ENCODE measurements around the gene SARDH.

The SARDH gene

DNA sequence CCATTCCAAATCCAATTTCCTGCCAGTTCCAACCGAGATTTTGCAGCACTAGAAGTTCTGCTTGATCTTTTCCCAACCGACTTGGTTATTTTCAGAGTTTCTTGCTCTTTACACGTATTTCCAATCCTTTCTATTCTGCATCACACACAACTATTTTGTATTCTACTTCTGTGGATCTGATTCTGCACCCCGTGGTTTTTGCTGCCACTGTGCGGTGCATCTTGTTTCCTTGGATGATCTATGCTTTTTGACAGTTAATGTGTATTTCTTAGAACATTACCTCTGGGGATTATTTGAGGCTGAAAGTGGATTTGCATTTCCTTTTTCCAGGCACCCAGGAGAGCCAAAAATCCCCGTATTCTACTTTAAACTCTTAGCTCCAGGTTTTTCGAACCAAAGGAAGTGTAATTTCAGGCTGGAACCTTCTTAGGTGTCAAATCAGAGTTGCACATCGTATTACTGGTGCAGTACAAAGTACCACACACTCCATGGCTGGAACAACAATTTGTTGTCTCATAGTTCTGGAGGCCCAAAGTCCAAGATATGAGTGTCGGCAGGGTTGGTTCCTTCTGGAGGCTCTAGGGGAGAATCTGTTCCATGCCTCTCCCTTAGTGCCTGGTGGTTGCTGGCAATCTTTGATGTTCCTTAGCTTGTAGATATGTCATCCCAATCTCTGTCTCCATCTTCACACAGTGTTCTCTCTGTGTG is 14.7 kb upstream of the SARDH start:
- H3K27ac ChIP-seq (ENCODE audit: extremely low read depth, low read depth, low read length), result no peak overlapping the region
- no peak overlapping the region for H3K4me3 ChIP-seq (ENCODE audit: low read depth, low read length)
- ChIA-PET CTCF (interaction anchor here (5.2 kb wide), 1 partner anchor 10 kb away, joined by 46 read pairs; no protein-coding TSS in a partner anchor), POLR2A (no interaction called here)
- H3K36me3 ChIP-seq (ENCODE audit: control insufficient read depth in 2 of 2, insufficient read depth in 1 of 2, low read length in 2 of 2), result no peaks in the 10 kb centered on the region
- H3K4me1 ChIP-seq (ENCODE audit: control insufficient read depth, insufficient read depth, low read length), result no peaks in the 10 kb centered on the region
- TF ChIP-seq, protein P1, sequence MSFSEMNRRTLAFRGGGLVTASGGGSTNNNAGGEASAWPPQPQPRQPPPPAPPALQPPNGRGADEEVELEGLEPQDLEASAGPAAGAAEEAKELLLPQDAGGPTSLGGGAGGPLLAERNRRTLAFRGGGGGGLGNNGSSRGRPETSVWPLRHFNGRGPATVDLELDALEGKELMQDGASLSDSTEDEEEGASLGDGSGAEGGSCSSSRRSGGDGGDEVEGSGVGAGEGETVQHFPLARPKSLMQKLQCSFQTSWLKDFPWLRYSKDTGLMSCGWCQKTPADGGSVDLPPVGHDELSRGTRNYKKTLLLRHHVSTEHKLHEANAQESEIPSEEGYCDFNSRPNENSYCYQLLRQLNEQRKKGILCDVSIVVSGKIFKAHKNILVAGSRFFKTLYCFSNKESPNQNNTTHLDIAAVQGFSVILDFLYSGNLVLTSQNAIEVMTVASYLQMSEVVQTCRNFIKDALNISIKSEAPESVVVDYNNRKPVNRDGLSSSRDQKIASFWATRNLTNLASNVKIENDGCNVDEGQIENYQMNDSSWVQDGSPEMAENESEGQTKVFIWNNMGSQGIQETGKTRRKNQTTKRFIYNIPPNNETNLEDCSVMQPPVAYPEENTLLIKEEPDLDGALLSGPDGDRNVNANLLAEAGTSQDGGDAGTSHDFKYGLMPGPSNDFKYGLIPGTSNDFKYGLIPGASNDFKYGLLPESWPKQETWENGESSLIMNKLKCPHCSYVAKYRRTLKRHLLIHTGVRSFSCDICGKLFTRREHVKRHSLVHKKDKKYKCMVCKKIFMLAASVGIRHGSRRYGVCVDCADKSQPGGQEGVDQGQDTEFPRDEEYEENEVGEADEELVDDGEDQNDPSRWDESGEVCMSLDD (tag by site-specific recombination; IDR thresholded peaks at IDR 0.05), result no peak
- TF ChIP-seq ZNF514 (tag by site-specific recombination; IDR thresholded peaks at IDR 0.05) (no peak), PRDM1 (tag by site-specific recombination; IDR thresholded peaks at IDR 0.05) (no peak), ZNF792 (tag by site-specific recombination; IDR thresholded peaks at IDR 0.05) (no peak), SCRT1 (tag by site-specific recombination; IDR thresholded peaks at IDR 0.05; ENCODE audit: borderline replicate concordance) (no peak), ZNF324 (tag by site-specific recombination; IDR thresholded peaks at IDR 0.05) (no peak), FEZF1 (tag by site-specific recombination; IDR thresholded peaks at IDR 0.05) (no peak), TRIM28 (IDR thresholded peaks at IDR 0.05; ENCODE audit: borderline replicate concordance, low read length) (no peak), ZNF140 (tag by site-specific recombination; IDR thresholded peaks at IDR 0.05) (no peak), KLF1 (tag by site-specific recombination; IDR thresholded peaks at IDR 0.05) (no peak), ZNF174 (tag by site-specific recombination; IDR thresholded peaks at IDR 0.05) (no peak), MEIS1 (CRISPR knock-in tag; IDR thresholded peaks at IDR 0.05; ENCODE audit: borderline replicate concordance) (no peak), RBAK (tag by site-specific recombination; IDR thresholded peaks at IDR 0.05) (no peak)
- TF ChIP-seq, protein P2, sequence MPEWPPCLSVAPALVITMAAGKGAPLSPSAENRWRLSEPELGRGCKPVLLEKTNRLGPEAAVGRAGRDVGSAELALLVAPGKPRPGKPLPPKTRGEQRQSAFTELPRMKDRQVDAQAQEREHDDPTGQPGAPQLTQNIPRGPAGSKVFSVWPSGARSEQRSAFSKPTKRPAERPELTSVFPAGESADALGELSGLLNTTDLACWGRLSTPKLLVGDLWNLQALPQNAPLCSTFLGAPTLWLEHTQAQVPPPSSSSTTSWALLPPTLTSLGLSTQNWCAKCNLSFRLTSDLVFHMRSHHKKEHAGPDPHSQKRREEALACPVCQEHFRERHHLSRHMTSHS (tag by site-specific recombination; IDR thresholded peaks at IDR 0.05), result no peak
- TF ChIP-seq, protein P3, sequence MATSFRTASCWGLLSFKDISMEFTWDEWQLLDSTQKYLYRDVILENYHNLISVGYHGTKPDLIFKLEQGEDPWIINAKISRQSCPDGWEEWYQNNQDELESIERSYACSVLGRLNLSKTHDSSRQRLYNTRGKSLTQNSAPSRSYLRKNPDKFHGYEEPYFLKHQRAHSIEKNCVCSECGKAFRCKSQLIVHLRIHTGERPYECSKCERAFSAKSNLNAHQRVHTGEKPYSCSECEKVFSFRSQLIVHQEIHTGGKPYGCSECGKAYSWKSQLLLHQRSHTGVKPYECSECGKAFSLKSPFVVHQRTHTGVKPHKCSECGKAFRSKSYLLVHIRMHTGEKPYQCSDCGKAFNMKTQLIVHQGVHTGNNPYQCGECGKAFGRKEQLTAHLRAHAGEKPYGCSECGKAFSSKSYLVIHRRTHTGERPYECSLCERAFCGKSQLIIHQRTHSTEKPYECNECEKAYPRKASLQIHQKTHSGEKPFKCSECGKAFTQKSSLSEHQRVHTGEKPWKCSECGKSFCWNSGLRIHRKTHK (tag by site-specific recombination; IDR thresholded peaks at IDR 0.05), result no peak
- TF ChIP-seq, protein P4, sequence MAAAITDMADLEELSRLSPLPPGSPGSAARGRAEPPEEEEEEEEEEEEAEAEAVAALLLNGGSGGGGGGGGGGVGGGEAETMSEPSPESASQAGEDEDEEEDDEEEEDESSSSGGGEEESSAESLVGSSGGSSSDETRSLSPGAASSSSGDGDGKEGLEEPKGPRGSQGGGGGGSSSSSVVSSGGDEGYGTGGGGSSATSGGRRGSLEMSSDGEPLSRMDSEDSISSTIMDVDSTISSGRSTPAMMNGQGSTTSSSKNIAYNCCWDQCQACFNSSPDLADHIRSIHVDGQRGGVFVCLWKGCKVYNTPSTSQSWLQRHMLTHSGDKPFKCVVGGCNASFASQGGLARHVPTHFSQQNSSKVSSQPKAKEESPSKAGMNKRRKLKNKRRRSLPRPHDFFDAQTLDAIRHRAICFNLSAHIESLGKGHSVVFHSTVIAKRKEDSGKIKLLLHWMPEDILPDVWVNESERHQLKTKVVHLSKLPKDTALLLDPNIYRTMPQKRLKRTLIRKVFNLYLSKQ (tag by site-specific recombination; IDR thresholded peaks at IDR 0.05; ENCODE audit: borderline replicate concordance), result no peak
- TF ChIP-seq, protein P5, sequence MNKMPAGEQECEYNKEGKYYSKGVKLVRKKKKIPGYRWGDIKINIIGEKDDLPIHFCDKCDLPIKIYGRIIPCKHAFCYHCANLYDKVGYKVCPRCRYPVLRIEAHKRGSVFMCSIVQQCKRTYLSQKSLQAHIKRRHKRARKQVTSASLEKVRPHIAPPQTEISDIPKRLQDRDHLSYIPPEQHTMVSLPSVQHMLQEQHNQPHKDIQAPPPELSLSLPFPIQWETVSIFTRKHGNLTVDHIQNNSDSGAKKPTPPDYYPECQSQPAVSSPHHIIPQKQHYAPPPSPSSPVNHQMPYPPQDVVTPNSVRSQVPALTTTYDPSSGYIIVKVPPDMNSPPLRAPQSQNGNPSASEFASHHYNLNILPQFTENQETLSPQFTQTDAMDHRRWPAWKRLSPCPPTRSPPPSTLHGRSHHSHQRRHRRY (tag by site-specific recombination; IDR thresholded peaks at IDR 0.05), result no peak
- no peaks in the 10 kb centered on the region for H3K9me3 ChIP-seq (ENCODE audit: control insufficient read depth, insufficient read depth, low read depth, low read length)

All from HEK293 (cell line).